Measurements from ENCODE around the gene LCP2.

DNA sequence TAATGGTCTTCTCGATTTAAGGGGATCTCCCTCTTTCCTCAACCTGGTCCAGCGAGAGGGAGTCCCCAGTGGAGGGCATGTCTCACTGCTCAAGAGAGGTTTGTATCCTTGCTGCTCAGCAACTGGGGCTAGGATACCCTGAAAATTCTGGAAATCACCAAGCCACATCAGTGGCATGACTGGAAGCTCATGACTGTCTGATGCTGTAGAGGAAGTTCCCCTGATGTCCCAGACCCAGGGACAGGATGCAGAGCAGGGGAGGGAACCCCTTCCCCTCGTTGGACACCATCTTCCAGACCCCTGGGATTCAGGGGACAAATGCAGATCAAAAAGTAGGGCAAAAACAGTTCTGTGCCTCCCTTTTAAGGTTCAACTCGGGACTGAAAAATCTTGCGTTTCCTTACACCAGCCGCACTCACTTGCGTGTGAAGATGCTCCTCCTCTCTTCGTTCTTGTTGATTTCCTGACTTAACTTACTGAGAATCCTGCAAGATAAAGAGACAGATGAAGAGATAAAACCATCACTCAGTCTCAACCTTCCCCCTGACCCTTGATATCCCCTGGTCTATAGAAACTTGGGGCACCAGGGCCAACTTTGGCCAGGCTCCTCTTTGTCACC lies 22.1 kb downstream of the LCP2 start:
- TF ChIP-seq, protein P1, sequence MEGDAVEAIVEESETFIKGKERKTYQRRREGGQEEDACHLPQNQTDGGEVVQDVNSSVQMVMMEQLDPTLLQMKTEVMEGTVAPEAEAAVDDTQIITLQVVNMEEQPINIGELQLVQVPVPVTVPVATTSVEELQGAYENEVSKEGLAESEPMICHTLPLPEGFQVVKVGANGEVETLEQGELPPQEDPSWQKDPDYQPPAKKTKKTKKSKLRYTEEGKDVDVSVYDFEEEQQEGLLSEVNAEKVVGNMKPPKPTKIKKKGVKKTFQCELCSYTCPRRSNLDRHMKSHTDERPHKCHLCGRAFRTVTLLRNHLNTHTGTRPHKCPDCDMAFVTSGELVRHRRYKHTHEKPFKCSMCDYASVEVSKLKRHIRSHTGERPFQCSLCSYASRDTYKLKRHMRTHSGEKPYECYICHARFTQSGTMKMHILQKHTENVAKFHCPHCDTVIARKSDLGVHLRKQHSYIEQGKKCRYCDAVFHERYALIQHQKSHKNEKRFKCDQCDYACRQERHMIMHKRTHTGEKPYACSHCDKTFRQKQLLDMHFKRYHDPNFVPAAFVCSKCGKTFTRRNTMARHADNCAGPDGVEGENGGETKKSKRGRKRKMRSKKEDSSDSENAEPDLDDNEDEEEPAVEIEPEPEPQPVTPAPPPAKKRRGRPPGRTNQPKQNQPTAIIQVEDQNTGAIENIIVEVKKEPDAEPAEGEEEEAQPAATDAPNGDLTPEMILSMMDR (conservative IDR thresholded peaks at IDR 0.05; ENCODE audit: low read depth, low read length), result no peak
- TF ChIP-seq POLR2A (IDR thresholded peaks at IDR 0.05; ENCODE audit: low read depth, low read length) (no peak), FOS (IDR thresholded peaks at IDR 0.05; ENCODE audit: low read depth, low read length) (no peak), MXI1 (IDR thresholded peaks at IDR 0.05; ENCODE audit: borderline replicate concordance, low read depth, low read length) (no peak)
